Activated CD4-positive, alpha-beta T cell treated with anti-CD3 and anti-CD28 coated beads, Interleukin-2, amount 10 ng/mL, durations not matched to agents 7 days and 5 days (primary cell): Measurements from ENCODE around the gene TMPRSS7. TPM values are rescaled to one million over a fixed set of nuclear protein-coding genes. Genes with fewer than 3 reads are reported as not detected.

Experiments
- CTCF ChIA-PET: fragments of 350-600 bp; sonication (Branson Sonifier 250); formaldehyde crosslinking; loops from one replicate; lab custom pipeline; 2021; ENCODE audit warnings: antibody characterized with exemption; lab: Charles Lee
- POLR2A ChIA-PET: fragments of 350-600 bp; sonication (Branson Sonifier 250); formaldehyde crosslinking; loops from one replicate; lab custom pipeline; 2021; ENCODE audit warnings: antibody characterized with exemption; lab: Charles Lee
- DNase-seq: peaks from one replicate; pipeline ENCODE4 v3.0.0-alpha.2; 2020
- H3K27ac Mint-ChIP-seq: one replicate; pipeline ENCODE4 v1.8.0; 2021; ENCODE audit warnings: mild to moderate bottlenecking, moderate library complexity, mixed read lengths
- H3K27me3 Mint-ChIP-seq: one replicate; pipeline ENCODE4 v1.8.0; 2021; ENCODE audit warnings: mixed read lengths
- H3K36me3 Mint-ChIP-seq: one replicate; pipeline ENCODE4 v1.8.0; 2021; ENCODE audit warnings: low read depth, mixed read lengths
- H3K4me1 Mint-ChIP-seq: one replicate; pipeline ENCODE4 v1.8.0; 2021; ENCODE audit warnings: mixed read lengths
- H3K4me3 Mint-ChIP-seq: one replicate; pipeline ENCODE4 v1.8.0; 2021; ENCODE audit warnings: mild to moderate bottlenecking, moderate library complexity, mixed read lengths
- H3K9me3 Mint-ChIP-seq: one replicate; pipeline ENCODE4 v1.8.0; 2021; ENCODE audit warnings: mixed read lengths
- microRNA-seq: library from miRNA; unstranded; fragments of <30 nt; microRNA quantifications from one replicate; pipeline ENCODE4 v1.2.0, GENCODE V29; 2021; ENCODE audit warnings: borderline microRNAs expressed, borderline replicate concordance
- total RNA-seq, 2 experiments: library from RNA; stranded (reverse); gene quantifications; one replicate each; pipeline ENCODE4 v1.2.3, GENCODE V29; 2021

TMPRSS7 gene
- total RNA-seq, 2 experiments from 2014 or later, result not detected

GRCh38 chr3:112128843-112129727 is 94.5 kb downstream of the TMPRSS7 start:
- peak overlapping the region; percentile 58 for H3K27ac Mint-ChIP-seq
- ChIA-PET POLR2A (no interaction called here), CTCF (interaction anchor here (0.7 to 1.5 kb wide), 4 partner anchors 8 to 308 kb away, joined by 3 to 5 read pairs (median 3); no protein-coding TSS in a partner anchor)
- H3K9me3 Mint-ChIP-seq, result no peaks in the 10 kb centered on the region
- DNase-seq, result peak; percentile 78
- peaks cover 87% of the 10 kb centered on the region for H3K4me1 Mint-ChIP-seq
- H3K4me3 Mint-ChIP-seq, result no peak overlapping the region
- H3K27me3 Mint-ChIP-seq, result no peaks in the 10 kb centered on the region
- peaks cover 45% of the 10 kb centered on the region for H3K36me3 Mint-ChIP-seq

GRCh38 chr3:112129925-112130637 is 95.5 kb downstream of the TMPRSS7 start:
- Mint-ChIP-seq H3K4me1 (peaks cover 92% of the 10 kb centered on the region), H3K36me3 (peaks cover 39% of the 10 kb centered on the region), H3K27me3 (no peaks in the 10 kb centered on the region), H3K9me3 (no peaks in the 10 kb centered on the region), H3K4me3 (no peak overlapping the region), H3K27ac (peak overlapping the region; percentile 22)
- ChIA-PET POLR2A (no interaction called here), CTCF (interaction anchor here (1.5 kb wide), 1 partner anchor 18 kb away, joined by 5 read pairs; no protein-coding TSS in a partner anchor)
- DNase-seq, result no peak

DNA sequence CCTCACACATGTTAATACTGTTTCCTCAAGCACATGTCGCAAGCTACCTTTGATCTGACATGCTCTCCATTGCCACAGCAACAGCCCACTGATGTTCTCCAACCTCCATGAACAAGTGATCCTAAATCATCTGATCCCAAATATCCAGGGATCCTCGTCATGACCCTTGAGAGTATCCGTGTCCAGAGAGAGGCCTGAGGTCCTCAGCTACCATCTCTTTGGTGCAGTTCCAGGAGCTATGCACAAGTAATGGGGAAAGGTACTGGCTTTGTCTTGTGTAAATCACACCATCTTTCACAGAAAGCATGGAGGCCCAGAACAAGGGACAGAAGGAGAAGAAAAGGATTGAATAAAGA is 96.1 kb downstream of the TMPRSS7 start:
- Mint-ChIP-seq H3K4me1 (peaks cover 92% of the 10 kb centered on the region), H3K27ac (peak overlapping the region; percentile 22), H3K9me3 (no peaks in the 10 kb centered on the region), H3K27me3 (no peaks in the 10 kb centered on the region), H3K4me3 (no peak overlapping the region), H3K36me3 (peaks cover 34% of the 10 kb centered on the region)
- DNase-seq, result no peak
- ChIA-PET CTCF (no interaction called here), POLR2A (no interaction called here)

Small RNAs within 50 kb of the gene (microRNA-seq; reads per million reads assigned to microRNA genes)
- gene MIR567, result not detected

Other genes with a start within 250 kb of the TMPRSS7 start
- gene PHLDB2, start 175.5 kb upstream of the TMPRSS7 start, total RNA-seq, result 1 to 10 TPM; 1.9 to 2.7 TPM
- gene ABHD10, start 55.7 kb upstream of the TMPRSS7 start, total RNA-seq, result 10 to 100 TPM; 36.9 to 40.0 TPM
- gene TAGLN3, start 35.8 kb upstream of the TMPRSS7 start, total RNA-seq, result under 1 TPM; 0.33 to 0.47 TPM
- gene C3orf52, start 51.7 kb downstream of the TMPRSS7 start, total RNA-seq, result 1 to 10 TPM; 9.2 to 9.5 TPM
- gene GCSAM, start 98.5 kb downstream of the TMPRSS7 start, total RNA-seq, result 1 to 10 TPM; 9.3 to 9.9 TPM